ENCODE results near the gene BHLHE23. TPM values are rescaled to one million over a fixed set of nuclear protein-coding genes. Genes with fewer than 3 reads are reported as not detected.

Gene BHLHE23
- total RNA-seq, 1 experiment from 2014 or later, result not detected

DNA sequence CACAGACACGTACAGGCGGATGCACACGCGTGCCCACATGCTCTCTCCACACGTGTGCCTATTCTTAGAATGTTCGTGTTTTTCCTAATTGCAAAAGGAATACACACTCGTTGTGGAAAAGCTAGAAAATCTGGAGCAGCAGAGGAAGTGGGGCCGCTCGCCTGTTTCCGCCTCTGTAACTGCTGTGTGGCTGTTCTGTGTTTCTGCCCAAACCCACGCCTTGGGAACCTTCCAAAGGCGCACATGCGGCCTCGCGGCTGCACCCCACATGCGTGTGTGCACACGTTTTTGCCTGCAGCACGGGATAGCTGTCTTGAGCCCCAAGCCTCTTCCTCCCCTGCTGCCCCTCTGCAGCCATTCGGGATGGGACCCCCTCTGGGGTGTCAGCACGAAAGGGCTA lies 42.1 kb downstream of the BHLHE23 start:
- Histone ChIP-seq H3K9me2 (ENCODE audit: insufficient read depth) (no peaks in the 10 kb centered on the region), H3K27ac (ENCODE audit: low read depth, low read length) (no peak overlapping the region), H4K20me1 (ENCODE audit: insufficient read depth) (no peaks in the 10 kb centered on the region), H3K27me3 (ENCODE audit: insufficient read depth, low read length) (no peaks in the 10 kb centered on the region), H3K4me2 (ENCODE audit: low read length) (no peak overlapping the region), H3K9me3 (ENCODE audit: control insufficient read depth in 1 of 2, insufficient read depth in 1 of 2, low read depth in 1 of 2, low read length in 2 of 2) (no peaks in the 10 kb centered on the region), H3K4me3 (replicated peaks in 1 of 2; ENCODE audit: low read depth in 1 of 2, low read length in 2 of 2) (no peak overlapping the region), H3K79me2 (ENCODE audit: insufficient read depth, low read length) (no peaks in the 10 kb centered on the region), H3K9ac (ENCODE audit: low read length) (no peak overlapping the region), H3K4me1 (ENCODE audit: control insufficient read depth in 1 of 2, insufficient read depth in 2 of 2, low read length in 2 of 2) (no peaks in the 10 kb centered on the region), H2AFZ (ENCODE audit: low read depth, low read length, poor library complexity, severe bottlenecking) (no peak overlapping the region), H3K36me3 (ENCODE audit: control insufficient read depth in 1 of 2, insufficient read depth in 2 of 2, low read length in 2 of 2) (peaks cover 0 to 8% of the 10 kb centered on the region in 2 experiments; a peak in 1 of 4 replicates)
- ATAC-seq (no peak), DNase-seq (ENCODE audit: low read depth, low spot score) (no peak)
- no peak for TF ChIP-seq EZH2 (IDR thresholded peaks at IDR 0.05)
- CTCF ChIA-PET, result no interaction called here
- POLR2A ChIA-PET, result no interaction called here
- RAD21 ChIA-PET (ENCODE audit: low non-redundant PET in 1 of 2, low total read pairs in 2 of 2, uncharacterized antibody in 2 of 2, unreplicated experiment in 2 of 2), result no interaction called here
- intact Hi-C loops (cut with micrococcal nuclease), result no loop called here
- BruUV-seq (replicated peaks), result no TSS peak

DNA sequence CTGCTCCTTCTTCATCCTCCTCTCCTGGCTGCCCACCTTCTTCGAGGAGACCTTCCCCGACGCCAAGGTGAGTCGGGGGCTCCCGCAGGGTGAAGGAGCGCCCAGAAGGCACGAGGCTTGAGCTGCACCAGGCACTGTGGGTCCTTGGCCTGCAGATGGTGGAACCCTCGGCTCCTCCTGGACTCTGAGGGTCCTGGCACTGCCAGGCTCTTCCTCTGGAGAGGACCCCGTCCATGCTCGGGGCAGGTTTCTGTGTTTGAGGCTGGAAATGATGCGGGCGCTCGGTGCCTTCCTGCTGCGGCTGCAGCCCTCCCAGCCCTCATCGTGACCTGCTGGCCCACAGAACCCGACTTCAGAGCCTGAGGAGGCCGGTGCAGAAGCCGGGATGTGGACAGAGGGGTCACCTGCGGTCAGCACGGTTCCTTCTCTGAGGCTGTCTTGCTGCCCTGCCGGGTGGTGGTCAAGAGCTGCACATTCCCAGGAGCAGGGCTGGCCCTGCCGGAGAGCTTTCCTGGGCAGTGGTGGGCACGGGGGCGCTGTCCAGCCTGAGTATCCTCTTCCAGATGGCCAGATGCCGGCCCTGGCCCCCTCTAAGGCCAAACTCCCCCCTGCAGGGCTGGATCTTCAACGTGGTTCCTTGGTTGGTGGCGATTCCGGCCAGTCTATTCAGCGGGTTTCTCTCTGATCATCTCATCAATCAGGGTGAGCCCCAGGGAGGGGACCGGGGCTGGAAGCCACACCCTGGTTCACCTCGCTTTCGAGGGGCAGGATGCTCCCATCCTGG lies 43.0 kb downstream of the BHLHE23 start:
- no peak overlapping the region for H3K9ac ChIP-seq (ENCODE audit: low read length)
- no peak overlapping the region for H3K4me3 ChIP-seq (replicated peaks in 1 of 2; ENCODE audit: low read depth in 1 of 2, low read length in 2 of 2)
- BruUV-seq (replicated peaks), result no TSS peak
- ChIA-PET RAD21 (ENCODE audit: low non-redundant PET in 1 of 2, low total read pairs in 2 of 2, uncharacterized antibody in 2 of 2, unreplicated experiment in 2 of 2) (no interaction called here), CTCF (no interaction called here), POLR2A (no interaction called here)
- no peaks in the 10 kb centered on the region for H4K20me1 ChIP-seq (ENCODE audit: insufficient read depth)
- peaks cover 0 to 8% of the 10 kb centered on the region in 2 experiments; a peak in 1 of 4 replicates for H3K36me3 ChIP-seq (ENCODE audit: control insufficient read depth in 1 of 2, insufficient read depth in 2 of 2, low read length in 2 of 2)
- no peaks in the 10 kb centered on the region for H3K9me3 ChIP-seq (ENCODE audit: control insufficient read depth in 1 of 2, insufficient read depth in 1 of 2, low read depth in 1 of 2, low read length in 2 of 2)
- intact Hi-C loops (cut with micrococcal nuclease), result no loop called here
- H3K27ac ChIP-seq (ENCODE audit: low read depth, low read length), result no peak overlapping the region
- no peak overlapping the region for H3K4me2 ChIP-seq (ENCODE audit: low read length)
- no peak overlapping the region for H2AFZ ChIP-seq (ENCODE audit: low read depth, low read length, poor library complexity, severe bottlenecking)
- no peaks in the 10 kb centered on the region for H3K27me3 ChIP-seq (ENCODE audit: insufficient read depth, low read length)
- H3K4me1 ChIP-seq (ENCODE audit: control insufficient read depth in 1 of 2, insufficient read depth in 2 of 2, low read length in 2 of 2), result no peaks in the 10 kb centered on the region
- no peak for DNase-seq (ENCODE audit: low read depth, low spot score)
- no peak for ATAC-seq
- no peak for TF ChIP-seq ZNF274 (IDR thresholded peaks at IDR 0.05; ENCODE audit: low read depth, low read length)
- TF ChIP-seq, protein P1, sequence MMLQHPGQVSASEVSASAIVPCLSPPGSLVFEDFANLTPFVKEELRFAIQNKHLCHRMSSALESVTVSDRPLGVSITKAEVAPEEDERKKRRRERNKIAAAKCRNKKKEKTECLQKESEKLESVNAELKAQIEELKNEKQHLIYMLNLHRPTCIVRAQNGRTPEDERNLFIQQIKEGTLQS (IDR thresholded peaks at IDR 0.05), result no peak
- TF ChIP-seq EZH2phosphoT487 (IDR thresholded peaks at IDR 0.05; ENCODE audit: borderline replicate concordance), result no peak
- no peak for TF ChIP-seq CEBPB (IDR thresholded peaks at IDR 0.05; ENCODE audit: low read depth)
- TF ChIP-seq CBX3 (IDR thresholded peaks at IDR 0.05; ENCODE audit: low read depth), result no peak
- TF ChIP-seq ELF1 (IDR thresholded peaks at IDR 0.05; ENCODE audit: borderline replicate concordance, low read depth), result no peak
- TF ChIP-seq, protein P2, sequence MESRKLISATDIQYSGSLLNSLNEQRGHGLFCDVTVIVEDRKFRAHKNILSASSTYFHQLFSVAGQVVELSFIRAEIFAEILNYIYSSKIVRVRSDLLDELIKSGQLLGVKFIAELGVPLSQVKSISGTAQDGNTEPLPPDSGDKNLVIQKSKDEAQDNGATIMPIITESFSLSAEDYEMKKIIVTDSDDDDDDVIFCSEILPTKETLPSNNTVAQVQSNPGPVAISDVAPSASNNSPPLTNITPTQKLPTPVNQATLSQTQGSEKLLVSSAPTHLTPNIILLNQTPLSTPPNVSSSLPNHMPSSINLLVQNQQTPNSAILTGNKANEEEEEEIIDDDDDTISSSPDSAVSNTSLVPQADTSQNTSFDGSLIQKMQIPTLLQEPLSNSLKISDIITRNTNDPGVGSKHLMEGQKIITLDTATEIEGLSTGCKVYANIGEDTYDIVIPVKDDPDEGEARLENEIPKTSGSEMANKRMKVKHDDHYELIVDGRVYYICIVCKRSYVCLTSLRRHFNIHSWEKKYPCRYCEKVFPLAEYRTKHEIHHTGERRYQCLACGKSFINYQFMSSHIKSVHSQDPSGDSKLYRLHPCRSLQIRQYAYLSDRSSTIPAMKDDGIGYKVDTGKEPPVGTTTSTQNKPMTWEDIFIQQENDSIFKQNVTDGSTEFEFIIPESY (IDR thresholded peaks at IDR 0.05; ENCODE audit: extremely low read depth, insufficient replicate concordance, low read length), result no peak
- TF ChIP-seq EGR1 (IDR thresholded peaks at IDR 0.05; ENCODE audit: low read depth), result no peak
- TF ChIP-seq, protein P3, sequence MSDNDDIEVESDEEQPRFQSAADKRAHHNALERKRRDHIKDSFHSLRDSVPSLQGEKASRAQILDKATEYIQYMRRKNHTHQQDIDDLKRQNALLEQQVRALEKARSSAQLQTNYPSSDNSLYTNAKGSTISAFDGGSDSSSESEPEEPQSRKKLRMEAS (IDR thresholded peaks at IDR 0.05), result no peak
- TF ChIP-seq SP1 (IDR thresholded peaks at IDR 0.05; ENCODE audit: low read depth), result no peak
- no peak for TF ChIP-seq TCF7L2 (IDR thresholded peaks at IDR 0.05; ENCODE audit: borderline replicate concordance, extremely low read depth, insufficient read depth, insufficient read length)
- H3K9me2 ChIP-seq (ENCODE audit: insufficient read depth), result no peaks in the 10 kb centered on the region
- no peaks in the 10 kb centered on the region for H3K79me2 ChIP-seq (ENCODE audit: insufficient read depth, low read length)

Measured in HCT116 (cell line).